ENCODE measurements around the gene NPY.

Gene NPY

DNA sequence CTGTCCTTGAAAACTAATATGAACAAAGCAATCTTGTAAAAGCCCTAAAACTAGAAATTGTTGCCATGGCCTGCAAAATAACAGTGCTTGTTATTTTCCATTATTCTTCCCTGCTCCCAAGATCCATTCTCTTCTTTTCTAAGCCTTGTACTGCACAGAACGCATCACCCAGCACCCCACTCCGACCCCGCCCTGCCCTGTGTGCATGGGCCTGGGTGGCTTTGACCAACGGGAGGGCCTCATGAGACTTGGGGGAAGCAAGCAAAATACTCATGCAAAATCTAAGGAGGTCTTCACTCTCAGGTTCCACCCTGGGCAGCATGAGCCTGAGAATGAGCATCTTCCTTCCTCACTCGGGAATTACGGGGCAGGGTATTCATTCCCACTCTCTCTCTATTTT lies 32.4 kb downstream of the NPY start:
- DNase-seq = no peak

DNA sequence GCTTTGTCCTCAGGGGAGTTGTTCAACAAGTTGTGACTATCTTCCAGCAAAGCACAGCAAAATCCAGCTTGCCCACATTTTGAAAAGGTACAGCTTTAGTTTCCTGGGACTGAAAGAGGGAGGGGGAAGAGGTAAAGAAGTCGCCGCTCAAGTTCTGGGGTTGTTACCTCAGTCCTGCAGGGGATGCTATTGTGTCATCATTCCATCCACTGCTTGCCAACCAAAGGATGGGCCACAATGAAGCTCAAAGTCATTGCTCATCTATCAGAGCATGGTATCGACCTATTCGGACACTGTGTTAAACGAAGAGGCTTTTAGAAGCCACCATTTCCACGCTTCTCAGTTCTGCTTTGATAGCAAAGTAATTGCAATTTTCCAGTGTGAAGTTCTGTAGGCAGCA lies 34.3 kb downstream of the NPY start:
- DNase-seq = peak in 1 of 2 donors; percentile 2

DNA sequence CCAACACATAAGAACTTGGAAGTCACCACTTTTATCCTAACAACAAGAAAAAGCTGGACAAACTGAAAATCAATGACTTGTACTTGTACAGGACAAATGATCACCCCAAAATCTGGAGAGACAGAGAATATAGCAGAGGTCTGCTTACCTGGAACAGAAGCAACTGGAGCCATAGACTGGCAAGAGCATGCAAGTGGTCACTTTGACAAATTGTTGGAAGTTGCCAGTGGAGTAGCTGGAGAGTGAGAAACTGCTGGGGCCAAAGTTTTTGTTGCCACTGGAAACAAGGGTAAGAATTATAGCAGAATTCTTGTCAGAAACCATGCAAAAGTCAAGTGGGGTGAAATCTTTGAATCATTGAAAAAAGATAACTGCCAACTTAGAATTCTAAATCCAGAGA lies 35.2 kb downstream of the NPY start:
- DNase-seq = no peak

DNA sequence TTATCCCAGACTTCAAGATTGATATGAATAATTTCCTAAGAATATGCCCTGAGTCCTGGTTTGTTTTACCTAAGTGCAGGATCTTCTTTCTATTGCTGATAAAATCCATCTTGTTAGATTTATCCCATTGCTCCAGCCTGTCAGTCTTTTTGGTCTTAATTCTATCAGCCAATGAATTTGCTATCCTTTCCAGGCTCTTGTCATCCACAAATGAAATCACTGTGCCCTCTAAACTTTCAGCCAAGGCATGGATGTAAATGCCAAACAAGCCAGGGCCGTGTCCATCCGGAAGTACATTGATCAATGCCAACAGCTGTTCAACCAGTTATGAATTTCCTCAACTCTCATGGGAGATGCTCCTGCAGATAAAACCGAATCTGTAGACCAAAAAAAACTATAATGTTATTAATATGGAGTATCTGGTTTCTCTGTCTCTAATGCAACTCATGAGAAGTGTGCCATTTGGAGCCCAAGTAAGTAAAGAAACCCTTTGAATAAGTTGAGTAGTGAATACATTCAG lies 40.0 kb downstream of the NPY start:
- DNase-seq = no peak

DNA sequence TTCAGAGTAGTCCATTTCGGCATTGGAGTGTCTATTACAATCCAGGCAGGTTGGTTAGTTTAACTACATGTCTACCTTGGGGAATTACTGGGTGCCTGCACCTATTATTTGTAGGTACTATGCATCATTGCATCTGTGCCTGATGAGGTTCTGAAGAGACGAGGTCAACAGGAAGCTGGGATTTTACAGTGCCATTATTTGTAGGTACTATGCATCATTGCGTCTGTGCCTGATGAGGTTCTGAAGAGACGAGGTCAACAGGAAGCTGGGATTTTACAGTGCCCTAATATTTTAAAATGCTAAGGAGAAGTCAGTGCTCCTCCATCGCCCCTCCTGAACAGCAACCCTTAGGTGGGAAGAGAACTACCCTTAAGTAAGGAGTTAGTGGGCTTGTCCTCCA lies 41.7 kb downstream of the NPY start:
- no peak for DNase-seq

DNA sequence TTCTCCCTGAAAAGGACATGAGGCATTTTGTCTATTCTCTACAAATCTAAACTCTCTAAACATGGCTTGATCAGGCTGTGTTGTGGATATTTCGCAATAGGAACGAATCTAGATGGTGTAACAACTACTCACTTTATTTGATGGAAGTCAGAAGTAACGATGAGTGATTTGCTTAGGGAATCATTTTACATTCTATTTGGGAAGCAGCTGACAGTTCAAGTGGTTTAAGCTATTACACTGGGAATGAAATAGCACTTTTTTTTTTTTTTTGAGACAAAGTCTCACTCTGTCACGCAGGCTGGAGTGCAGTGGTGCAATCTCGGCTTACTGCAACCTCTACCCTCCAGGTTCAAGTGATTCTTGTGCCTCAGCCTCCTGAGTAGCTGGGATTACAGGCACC lies 44.1 kb downstream of the NPY start:
- DNase-seq = no peak

DNA sequence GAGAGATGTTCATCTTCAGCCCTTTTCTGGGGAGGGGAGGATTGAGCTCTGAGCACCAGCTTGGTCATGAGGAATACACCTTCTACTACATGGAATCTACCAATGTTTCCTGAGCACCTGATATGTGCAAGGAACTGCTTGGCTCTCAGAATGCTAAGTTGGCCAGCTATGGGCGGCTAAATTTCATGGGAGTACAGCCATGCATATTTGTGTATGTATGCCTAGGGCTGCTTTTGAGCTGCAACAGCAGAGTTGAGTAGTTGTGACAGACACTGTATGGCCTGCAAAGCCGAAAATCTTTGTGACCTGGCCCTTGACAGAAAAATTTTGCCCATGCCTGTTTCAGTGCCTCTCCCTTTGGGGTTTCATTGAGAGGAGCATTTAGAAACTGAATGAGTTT lies 44.9 kb downstream of the NPY start:
- no peak for DNase-seq

DNA sequence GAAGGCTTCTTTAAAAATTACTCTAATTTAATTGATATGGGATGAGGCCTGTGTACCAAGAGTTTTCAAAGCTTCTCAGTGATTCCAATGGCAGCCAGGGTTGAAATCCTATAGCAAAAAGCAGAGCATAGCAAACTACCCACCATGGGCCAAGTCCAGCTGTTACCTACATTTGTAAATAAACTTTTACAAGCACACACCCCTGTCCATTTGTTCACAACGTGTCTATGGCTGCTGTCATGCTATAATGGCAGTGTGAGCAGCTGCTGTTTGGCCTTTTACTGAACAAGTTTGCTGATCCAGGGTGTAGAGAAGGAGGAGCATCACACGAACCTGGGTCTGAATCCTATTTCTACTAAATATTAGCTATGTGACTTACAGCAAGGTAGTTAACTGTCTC lies 50.0 kb downstream of the NPY start:
- DNase-seq = no peak

DNA sequence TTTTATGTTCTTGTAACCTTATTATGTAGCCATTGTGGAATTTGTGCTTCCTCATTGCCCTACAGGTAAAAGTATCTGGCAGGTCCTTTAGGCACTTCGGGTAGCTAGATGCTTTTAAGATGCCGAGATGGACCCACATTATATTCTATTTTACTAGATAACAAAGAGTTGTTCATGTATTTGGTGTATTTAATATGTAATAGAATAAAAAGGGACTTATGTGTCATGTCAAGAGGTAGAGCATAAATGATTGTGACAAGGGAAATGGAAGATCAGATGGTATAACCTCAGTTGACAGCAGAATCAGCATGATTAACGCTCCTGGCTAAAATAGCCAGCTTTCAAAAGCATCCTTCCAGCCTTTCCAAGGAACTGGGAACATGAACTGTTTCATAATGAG lies 50.6 kb downstream of the NPY start:
- no peak for DNase-seq

DNA sequence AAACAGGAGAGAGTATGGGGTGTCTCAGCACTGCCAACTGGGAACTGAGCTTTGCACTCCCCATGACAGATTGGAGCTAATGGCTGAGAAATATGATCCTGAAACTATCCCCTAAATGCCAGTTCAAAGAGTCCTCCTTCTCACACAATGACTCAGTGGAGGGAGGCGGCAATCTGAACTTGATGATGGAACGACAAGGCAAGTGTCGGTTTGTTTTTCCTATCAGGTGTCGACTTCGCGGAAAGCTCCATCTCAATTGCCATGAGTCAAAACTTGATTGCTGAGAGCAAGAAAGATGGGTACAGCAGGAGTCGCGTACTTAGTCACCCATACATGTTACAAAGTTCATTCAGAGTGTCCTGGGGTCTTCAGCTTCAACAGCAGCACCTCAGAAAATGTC lies 52.5 kb downstream of the NPY start:
- no peak for DNase-seq

DNA sequence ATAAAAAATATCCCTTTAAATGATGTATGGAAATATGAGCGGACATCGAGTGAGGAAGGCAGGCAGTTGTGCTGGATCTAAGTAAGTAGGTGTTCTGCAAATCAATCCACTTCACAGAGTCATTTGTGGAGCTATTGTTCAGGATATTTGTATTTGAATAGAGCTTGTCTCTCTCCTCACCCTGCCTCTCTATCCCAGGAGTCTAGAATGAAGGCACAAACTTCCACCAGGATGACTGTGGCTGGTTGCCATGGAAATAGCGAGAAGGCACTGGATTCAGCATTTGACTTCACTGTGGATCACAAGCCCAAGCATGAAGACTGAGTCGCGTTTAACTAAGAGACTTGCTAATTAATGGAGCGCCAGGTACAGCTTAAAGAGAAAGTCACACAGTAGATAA lies 53.2 kb downstream of the NPY start:
- no peak for DNase-seq

DNA sequence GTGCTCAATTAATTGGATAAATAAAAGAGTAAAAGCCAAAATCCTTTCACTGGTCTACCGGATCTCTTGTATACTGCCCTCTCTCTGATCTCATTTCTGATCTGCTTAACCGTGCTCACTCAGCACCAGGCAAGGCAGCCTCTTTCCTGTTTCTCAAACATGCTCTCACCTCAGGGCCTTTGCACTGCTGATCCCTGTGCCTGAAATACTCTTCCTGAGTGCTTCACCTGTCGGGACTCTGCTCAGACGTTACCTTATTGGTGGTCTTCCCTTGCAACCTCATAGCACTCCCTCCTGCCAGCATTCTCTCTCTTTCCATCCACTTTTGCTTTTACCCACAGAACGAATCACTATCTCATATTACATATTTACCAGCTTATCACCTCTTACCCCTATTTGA lies 55.6 kb downstream of the NPY start:
- DNase-seq = no peak

DNA sequence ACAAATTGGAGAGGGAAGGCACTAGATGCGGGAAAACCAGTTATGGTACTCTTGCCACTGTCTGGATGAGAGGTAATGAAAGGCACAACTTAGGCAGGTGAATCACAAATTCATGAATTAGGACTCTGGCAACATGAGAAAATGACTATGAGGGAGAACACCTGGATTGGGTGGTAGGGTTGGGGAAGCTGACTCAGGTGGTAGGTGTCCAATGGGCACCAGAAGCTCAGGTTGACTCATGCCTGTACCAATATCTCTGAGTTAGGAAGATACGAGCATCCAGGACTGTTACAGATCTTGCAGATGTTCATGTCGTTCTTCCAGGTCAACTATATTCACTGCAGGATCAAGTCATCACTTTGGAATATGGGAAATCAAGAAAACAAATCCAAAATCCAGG lies 56.7 kb downstream of the NPY start:
- DNase-seq = no peak

Measured in bone marrow (tissue), 2 donors.